ENCODE data around the gene NOL4.

GRCh38 chr18:34203866-34204265 lies 20.8 kb downstream of the NOL4 start:
- no peak for TF ChIP-seq CTCF (IDR thresholded peaks at IDR 0.05; ENCODE audit: insufficient read depth, low read length)
- no peak for TF ChIP-seq SPI1 (IDR thresholded peaks at IDR 0.05; ENCODE audit: borderline replicate concordance, low read depth)
- no peak for TF ChIP-seq REST (IDR thresholded peaks at IDR 0.05; ENCODE audit: insufficient replicate concordance, low read depth)
- no peak for TF ChIP-seq POLR2AphosphoS5 (IDR thresholded peaks at IDR 0.05; ENCODE audit: low read depth)
